T1000 (cell line): ENCODE measurements around the gene ZNF790.
A peak's percentile ranks its signal among the peaks of the same experiment; 100 is the strongest.
"Not testable (repeated sequence)": the region's sequence is repeated elsewhere in the genome, so short reads cannot be mapped to it uniquely, and the experiment has no call there.

Experiments used
- DNase-seq: peaks from one replicate; lab custom pipeline; 2025; ENCODE audit warnings: mixed read lengths; lab: John Stamatoyannopoulos, UW

Gene ZNF790

DNA sequence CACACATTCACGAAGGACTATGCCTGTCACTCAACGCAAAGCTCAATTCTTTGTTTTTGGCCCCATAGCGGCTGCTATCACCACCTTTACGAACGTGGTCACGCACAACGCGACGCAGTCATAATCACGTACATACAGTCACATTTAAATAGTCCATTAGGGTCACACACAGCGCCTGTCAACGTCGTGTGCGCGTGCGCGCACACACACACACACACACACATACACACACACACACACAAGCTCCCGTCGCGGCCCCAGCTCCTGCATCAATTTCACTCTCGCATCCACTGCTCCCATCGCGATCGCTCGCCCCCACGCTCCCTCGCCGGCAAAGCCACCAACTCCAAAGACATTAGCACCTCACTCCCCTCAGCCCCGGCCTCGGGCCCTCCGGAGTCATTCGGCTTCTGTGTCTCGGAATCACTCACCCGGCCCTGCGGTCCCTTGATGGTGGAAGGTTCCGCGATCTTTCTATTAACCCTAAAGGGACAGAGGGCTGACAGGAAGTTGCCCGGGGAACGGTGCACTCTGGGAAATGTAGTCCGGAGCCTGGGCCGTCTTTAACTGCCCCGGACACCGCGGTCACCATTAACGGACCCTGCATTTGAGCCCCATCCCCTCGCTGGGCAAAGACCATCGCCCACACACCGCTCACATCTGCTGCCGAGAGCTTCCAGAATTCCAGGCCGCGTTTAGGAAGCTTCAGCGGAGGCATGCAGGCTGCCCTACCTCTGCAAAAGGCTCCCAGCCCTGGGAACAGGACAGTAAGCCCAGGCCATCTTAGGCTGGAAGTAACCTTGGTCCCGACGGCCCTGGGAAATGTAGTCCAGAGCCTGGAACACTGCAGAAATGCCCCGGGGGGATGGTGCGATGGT lies at the start of gene ZNF790:
Gene ZNF790, minus strand, starts transcription at position 482 of the 878 bp plus-strand sequence. CDS start 12,768 bp downstream, outside the sequence.
- peak; percentile 89 for DNase-seq

GRCh38 chr19:36876993-36877938 lies 39.1 kb upstream of the ZNF790 start:
- DNase-seq: no peak

DNA sequence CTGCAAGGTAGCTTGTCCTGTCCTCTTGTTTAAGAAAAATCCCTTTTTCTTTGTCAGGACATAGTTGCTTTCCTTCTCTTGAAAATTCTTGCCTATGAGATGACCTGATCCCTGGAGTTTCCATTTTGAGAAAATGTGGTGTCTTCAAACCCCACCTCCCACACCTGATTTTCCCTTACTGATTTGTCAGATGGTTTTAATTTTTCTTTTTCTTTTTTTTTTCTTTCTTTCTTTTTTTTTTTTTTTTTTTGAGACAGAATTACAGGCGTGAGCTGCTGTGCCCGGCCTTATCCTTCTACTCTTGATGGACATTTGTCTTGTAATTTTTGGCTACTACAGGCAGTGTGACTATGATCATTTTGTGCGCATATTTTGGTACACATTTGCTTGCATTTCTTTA lies 13.7 kb upstream of the ZNF790 start:
- DNase-seq: no peak

GRCh38 chr19:36850559-36851442 lies 12.6 kb upstream of the ZNF790 start, which contains the start of gene ZNF345:
Gene ZNF345, plus strand, starts transcription at chr19:36850876. Its CDS starts 25,955 bp downstream, at chr19:36876831.
- DNase-seq: peak; percentile 83

DNA sequence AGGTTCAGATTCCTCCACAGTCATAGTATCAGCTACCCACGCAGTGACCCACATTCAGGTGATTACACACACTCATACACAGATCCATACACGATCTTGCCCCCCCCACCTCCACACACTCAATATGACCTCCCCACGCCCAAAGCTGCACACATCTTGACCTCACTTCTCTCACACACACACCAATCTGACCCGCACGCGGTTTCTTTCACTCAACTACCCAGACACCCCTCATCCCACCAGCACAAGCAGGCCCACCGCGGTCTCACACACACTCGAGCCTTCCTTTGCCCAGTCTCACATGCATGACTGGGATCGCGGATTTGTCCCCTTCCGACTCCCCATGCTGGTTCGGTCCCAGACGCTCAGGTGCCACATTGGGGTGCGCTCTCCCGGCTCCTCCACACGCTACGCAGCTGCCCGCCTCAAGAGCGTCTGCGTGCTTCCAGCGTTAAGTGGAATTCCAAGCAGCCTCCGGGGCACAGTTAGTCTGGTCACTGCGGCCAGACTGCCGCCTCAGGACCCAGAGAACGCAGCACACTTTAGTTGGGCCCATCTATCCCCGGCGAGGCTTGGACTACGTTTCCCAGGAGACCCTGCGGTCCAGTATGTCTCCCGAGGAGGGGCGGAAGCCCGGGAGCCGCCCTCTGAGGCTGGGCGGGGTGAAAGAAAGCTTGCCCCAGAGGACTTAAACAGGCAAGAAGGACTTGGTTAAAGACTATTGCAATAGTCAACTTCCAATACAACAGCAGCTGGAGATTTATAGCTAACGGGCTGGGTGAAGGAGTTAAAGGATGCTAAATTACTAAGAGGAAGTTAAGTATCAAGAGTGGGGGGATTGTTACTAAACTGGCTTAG lies 11.7 kb upstream of the ZNF790 start:
- DNase-seq: peak; percentile 86

DNA sequence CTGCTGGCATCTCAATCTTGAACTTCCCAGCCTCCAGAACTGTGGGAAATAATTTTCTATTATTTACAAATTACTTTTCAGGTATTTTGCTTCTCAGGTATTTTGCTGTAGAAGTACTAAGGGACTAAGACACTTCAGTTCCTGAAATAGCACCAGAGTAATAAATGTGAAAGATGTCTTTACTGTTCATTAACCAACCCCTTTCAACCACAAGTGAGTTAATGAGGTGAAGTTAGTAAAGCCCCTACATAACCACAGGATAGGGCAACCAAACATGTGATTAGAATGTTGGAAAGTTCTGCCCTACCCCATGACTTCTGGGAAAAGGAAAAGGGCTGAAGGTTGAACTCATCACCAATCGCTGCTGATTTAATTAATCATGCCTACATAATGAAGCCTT lies 9.8 kb upstream of the ZNF790 start:
- no peak for DNase-seq

DNA sequence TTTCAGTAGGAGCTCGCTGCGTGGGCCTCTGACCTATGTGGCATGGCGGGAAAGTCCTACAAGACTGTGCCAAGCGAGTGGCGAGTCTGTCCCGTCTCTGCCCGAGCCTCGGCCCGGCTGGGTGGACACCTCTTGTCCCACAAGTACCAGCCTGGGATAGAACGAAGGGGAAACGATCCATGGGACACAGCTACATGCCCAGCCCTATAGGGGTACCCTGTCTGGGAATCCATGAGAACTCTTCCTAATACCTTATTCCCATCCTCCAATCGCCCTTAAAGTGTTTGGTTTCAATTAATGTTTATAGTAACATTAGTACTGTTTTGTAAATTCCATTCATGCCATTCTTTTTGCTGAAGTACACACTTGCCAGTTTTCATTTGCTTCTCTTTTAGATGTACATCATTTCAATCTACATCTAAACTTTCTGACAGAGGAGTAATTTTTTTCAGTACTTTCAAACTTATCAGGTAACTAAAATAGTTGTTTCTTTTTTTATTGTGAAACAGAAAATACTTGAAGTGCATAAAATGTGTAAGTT lies 667 bp upstream of the ZNF790 start:
- DNase-seq: no peak

DNA sequence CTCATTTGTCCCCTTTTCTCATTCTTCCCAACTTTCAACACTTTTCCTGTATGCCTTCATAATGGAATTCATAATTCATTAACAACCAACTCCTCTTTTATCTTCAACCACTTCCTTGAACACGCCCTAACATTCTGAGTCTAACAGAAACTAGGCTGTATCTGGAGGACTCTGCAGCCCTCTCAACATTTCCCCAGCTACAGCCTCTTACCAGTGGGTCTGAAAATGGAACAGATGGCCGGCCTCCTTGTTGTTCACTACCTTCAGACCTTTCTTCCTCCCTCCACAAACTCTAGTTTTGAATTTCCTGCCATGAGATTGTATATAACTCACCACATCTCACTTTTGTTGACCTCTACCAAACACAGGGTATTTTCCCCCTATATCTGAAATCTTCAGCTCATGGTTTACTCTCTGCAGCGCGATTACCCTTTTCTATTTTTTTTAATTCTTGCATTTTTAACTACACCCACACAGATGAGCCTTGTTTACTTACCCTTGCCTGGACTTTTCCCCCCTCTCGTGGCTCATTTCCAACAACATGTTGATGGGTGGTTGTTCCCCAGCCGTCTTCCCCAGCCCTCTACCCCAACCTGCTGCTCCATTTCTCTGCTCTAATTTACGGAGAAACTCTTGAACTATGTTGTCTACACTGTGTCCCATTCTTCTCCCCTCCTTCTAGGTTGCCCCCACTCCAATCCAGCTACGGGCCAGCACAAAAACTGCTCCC lies 846 bp downstream of the ZNF790 start:
- no peak for DNase-seq

- no peak for DNase-seq
These were observed 4.8 kb downstream of the ZNF790 start for GRCh38 chr19:36833430-36833829.

DNA sequence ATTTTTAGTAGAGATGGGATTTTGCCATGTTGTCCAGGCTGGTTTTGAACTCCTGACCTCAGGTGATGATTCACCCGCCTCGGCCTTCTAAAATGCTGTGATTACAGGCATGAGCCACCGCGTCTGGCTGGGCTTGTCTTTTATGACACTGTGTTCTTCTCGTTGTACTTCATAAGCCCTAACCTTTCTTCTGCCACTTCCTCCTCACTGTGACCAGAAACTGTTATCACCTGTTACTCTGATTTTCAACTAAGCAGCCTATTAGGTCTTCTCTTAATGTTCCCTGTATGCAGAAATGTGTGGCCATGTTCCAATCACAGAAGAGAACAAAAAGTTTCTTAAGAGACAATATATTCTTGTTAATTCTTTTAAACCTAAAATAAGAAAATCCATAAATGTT lies 16.4 kb downstream of the ZNF790 start:
- no peak for DNase-seq

- DNase-seq: no peak
These were observed 19.0 kb downstream of the ZNF790 start for GRCh38 chr19:36819130-36819630.

DNA sequence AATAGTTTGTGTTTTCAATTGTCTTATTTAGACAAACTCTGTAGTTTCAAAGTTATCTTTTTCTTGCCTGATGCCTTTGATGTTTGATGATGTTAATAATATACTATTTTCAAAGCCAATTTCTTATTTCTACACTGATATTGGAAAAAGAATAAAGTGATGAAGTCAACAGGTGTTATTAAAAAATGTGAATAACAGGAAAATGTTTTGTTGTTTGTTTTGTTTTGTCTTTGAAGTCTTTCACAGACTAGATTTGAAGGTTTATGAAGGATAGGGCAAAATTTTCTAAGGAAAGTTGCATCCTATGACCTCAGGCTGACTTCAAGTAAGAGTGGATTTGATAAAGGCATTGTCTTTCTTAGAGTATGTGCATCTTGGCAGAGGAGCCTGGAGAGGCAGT lies 31.2 kb downstream of the ZNF790 start:
- DNase-seq: no peak

GRCh38 chr19:36805364-36805763 lies 32.8 kb downstream of the ZNF790 start:
- no peak for DNase-seq

DNA sequence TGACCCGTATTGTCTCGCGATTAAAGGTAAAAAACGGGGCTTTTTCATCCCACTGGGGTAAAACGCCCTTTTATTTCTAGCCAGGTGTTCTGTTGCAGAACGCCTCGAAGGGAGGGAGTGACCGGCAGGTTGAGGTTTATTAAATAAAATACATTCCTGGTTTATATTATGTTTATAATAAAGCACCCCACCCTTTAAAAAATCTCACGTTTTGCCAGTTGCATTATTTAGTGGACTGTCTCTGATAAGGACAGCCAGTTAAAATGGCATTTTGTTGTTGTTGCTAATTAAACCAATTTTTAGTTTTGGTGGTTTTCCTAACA lies 40.4 kb downstream of the ZNF790 start:
- no peak for DNase-seq

GRCh38 chr19:36796714-36796992 lies 41.5 kb downstream of the ZNF790 start:
- no peak for DNase-seq

GRCh38 chr19:36791420-36792141 lies 46.6 kb downstream of the ZNF790 start:
- not testable (repeated sequence) for DNase-seq

DNA sequence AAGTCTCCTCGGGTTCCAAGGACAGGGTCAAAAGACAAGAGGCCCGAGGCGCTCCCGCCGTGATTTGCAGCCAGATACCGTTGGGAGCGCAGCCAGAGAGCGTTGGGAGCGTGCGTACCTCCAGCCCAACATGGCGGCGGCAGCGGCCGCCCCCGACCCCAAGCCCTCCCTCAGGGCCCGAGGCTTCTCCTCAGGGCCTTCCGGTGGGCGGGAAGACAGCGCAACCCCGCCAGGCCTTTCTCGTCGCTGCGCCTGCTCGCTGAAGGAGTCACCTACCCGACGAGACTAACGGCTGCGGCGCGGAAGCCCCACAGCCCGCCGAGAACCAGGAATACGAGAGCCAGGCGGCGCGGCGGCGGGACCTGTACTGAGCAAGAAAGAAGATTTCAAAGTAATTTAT lies 62.4 kb downstream of the ZNF790 start:
- no peak for DNase-seq

GRCh38 chr19:36773223-36773579 lies 65.0 kb downstream of the ZNF790 start:
- DNase-seq: no peak
